ENCODE data around the gene ATM.
"Not testable (repeated sequence)": the region's sequence is repeated elsewhere in the genome, so short reads cannot be mapped to it uniquely, and the experiment has no call there.

ATM gene

DNA sequence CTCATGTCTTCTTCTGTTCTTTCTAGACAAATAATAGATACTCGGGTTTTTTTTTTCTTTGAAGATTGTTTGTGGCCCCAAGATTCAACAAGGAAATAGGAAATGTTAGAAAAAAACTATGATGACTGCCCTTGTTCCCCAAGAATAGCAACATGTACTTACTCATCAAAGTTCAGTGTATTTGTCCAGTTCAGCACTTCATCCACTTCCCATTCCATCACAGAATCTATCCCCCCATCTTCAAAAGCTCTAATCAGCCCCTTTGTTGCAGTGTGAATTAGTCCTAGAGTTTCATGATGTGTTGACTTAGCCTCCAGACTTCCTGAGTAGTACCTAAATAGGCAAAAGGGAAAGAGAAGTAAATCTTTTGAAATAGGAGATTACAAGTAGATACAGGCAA is 170.2 kb downstream of the ATM start:
- no peak for DNase-seq

GRCh38 chr11:108394744-108395284 is 171.9 kb downstream of the ATM start:
- no peak for DNase-seq

GRCh38 chr11:108396672-108397071 is 173.8 kb downstream of the ATM start:
- DNase-seq = not testable (repeated sequence)

DNA sequence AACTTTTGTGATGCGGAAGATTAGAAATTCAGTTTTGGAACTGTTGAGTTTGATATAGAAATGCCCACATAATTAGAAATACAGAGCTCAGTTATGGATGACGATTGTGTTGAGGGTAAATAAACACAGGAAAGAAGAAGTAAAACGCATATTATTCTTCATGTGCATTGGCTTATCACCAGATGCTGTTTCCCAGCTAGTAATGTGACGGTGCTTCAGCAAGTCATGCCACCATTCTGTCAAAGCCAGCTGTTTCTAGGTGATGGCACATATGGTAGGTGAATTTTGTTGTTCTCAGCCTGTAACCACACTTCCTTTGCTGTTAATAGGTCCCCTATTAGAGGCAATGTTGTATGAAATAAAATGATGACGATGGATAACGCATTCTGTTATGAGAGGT is 175.6 kb downstream of the ATM start:
- DNase-seq = no peak

- no peak for DNase-seq
Observed at GRCh38 chr11:108402241-108402640, 179.4 kb downstream of the ATM start.

DNA sequence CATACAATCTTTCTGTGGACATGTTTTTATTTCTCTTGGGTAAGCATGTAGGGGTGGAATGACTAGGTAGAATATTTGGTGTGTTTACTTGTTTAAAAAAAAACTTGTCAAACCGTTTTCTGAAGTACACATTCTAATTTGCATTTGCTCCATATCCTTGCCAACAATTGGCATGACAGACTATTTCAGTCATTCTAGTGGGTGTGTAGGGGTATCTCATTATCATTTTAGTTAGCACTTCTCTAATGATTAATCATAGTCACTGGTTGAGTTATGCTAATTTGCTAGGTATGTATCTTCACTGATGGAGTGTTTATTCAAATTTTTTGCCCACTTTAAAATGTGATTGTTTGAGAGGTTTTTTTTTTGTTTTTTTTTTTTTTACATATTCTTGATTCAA is 180.2 kb downstream of the ATM start:
- no peak for DNase-seq

DNA sequence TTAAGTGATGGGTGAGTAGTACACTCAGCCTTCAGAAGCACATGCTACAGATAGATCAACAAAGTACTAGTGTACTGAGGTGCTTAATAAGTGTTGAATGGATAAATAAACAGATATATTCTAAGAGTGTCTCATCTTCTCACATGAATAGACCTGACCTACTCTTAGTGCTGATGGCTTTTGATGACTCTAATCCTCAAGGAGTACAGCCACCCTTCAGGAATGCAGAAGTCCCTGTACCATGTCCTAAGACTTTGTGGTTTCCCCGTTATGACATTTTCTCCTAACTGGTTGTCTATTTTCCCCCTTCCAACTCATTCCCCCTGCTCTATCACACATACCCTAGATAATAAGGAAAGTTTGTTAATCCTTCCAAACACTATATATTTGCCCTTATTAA is 182.8 kb downstream of the ATM start:
- no peak for DNase-seq

DNA sequence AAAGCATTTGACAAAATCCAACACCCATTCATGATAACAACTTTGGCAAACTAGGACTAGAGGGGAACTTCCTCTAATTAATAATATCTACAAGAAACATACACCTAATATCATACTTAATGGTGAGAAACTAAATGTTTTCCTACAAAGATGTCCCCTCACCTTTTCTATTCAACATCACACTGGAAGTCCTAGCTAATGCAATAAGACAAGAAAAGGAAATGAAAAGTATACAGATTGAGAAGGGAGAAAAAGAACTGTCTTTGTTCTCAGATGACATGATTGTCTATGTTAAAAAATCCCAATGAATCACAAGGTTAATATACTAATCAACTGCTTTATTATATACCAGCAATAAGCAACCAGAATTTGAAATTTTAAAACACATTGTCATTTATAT is 192.1 kb downstream of the ATM start:
- DNase-seq = no peak

DNA sequence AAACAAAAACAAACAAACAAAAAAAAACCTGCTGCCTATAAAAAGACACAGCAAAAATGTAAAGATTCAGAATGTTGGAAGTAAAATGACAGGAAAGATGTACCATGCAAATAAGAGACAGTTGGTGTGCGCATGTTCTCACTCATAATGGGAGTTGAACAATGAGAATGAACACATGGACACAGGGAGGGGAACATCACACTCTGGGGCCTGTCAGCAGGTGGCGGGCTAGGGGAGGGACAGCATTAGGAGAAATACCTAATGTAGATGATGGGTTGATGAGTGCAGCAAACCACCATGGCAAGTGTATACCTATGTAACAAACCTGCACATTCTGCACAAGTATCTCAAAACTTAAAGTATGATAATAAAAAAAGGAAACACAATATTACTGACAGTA is 194.7 kb downstream of the ATM start:
- DNase-seq = not testable (repeated sequence)

Measured in right hindlimb (tissue), 1 donor.